Hippocampal formation (tissue), 2 donors: ENCODE results near the gene LRP2.
"Not testable (repeated sequence)": the region's sequence is repeated elsewhere in the genome, so short reads cannot be mapped to it uniquely, and the experiment has no call there.

Source experiments
- DNase-seq, 2 donors: peaks; one replicate each; lab custom pipeline; 2025; lab: John Stamatoyannopoulos, UW

LRP2 gene

DNA sequence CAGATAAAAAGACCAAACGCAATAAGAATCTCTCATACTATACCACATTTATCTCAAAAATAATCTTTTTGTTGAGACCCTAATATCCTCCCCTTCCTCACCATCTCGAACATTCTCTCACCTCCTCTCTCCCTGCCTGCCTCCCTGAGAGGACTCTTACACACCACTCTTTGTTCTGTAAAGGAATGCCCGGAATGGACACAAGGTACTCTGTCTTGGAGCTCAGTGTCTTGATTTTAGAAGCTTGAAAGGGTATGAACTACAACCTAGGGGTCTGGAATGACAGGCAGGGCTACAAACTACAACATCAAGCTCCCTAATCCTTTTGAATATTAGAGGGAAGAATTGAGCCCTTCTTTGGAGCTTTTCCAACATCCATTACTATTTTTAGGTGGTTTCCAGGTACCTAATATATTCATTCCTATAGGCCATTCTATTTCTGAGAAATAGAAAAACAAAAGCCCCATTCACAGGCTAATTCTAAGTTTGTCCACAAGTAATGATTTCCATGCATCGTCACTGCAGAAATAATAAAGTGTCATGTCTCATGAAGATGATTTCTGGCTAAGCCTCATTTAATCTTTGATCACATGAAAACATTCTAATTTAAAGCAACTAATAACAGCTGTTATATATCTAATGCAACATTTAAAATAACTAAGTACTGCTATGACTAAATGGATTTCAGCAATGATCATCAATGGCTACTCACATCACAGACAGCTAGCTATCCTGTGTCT is 60.6 kb downstream of the LRP2 start:
- no peak for DNase-seq

DNA sequence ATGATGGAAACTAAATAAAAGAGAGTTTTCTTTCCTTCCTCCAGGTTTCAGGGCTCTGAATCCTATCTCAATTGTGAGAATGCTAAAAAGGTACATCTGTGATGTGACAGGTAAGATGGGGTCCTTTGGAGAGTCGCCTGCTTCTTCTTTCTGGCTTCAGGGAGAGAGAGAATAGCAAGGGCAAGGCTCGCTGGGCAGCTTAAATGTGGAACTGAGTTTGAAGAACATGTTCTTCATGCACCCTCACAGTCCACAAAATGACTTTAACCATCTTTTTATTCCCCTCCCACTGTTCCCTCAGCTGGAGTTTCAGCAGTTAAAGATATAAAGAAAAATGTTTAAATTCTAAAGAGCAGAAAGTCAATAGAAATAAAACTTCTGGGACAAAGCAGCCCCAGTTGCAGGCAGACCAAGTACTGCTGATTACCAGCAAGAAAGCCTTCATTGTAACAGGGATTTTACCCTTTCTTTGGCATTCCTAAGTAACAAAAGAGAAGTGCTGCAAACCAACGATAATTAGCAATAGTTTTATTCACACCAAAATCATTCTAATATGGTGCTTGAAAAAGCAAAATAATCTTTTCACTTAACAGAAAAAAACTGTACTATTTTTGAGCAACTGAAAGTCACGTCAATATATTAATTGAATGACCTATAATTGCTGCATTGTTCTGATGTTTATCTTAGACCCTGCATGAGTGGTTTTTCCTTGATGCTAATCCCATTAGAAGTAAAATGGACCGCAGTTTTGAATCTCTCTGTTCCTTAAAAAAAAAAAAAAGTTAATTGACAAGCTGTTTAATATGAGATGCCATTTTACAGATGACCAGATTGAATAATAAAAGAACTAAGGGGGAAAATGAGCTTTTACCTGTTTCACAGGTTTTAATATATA is 61.5 kb downstream of the LRP2 start:
- peak in 1 of 2 donors; percentile 59 for DNase-seq

DNA sequence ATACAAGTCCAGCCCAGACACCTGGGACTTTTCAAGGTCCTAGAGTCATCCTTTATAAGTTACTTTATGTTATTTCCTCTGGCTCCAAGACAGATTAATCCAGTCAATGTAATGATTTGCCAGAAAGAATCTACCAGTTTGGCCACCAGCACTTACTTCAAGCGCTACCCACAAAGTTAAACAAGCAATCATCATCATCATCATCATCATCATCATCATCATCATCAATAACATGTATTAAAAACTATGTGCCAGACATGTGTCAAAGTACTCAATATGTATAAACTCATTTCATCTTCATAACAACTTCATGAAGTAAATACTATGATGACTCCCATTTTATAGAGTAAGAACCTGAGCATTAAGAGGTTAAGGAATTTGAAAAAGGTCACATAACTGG is 64.3 kb downstream of the LRP2 start:
- no peak for DNase-seq

DNA sequence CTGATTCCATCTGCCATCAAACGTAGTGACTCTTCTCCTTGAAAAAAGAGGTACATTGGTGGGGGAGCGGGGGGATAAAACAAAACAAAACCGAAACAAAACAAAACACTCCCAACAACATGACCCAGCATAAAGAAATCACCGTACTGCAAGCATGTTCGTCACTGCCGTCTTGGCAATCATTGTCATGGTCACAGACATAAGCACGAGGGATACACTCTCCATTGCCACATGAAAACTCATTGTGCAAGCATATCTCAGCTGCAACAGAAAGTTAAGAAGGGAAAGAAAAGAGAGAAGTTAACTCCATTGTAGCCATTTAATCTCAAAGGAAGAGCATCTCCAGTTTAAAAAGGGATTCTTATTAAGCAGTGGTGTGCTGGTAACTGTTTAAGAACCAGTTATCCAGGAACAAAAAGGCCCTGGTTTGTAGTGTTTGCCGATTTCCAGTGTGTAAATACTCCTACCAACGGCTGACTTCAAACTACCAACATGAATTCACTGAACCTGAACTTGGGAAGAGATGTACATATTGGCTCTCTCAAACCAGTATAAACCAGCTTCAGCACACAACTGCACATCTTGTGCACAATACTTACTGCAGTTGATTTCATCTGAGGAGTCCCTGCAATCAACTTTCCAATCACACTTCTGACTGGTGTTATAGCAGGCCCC is 68.2 kb downstream of the LRP2 start:
- no peak for DNase-seq

- no peak for DNase-seq
These were observed 70.8 kb downstream of the LRP2 start for GRCh38 chr2:169291517-169291916.

- no peak for DNase-seq
These were observed 71.9 kb downstream of the LRP2 start for GRCh38 chr2:169290433-169290832.

- DNase-seq: no peak
These were observed 74.7 kb downstream of the LRP2 start for GRCh38 chr2:169287666-169288065.

DNA sequence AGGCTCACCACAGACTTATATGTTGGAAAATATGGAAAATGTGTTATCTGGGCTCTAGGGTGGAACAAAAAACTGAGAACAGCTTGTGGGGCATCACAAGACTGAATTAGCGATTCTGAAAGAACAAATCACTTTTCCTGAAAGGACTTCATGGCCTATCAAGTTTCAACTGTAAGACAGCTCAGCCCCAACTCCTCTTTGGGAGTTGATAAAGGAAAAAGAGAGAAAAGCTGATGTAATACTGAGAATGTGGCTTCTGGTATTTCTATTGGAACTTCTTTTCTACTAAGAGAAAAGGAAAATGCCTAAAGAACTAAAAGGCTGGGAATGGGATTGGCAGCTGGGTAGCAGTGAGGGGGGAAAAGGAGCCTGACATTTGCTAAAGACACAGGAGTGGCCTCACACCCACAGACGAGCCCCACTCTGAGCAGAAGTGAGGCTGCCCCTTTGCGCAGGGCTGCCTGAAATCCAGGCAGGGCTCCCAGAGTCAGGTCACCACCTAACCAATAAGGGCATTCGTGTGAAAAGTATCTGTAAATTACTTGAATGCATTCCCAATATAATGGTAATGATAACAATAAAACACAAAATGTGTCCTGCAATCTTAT is 75.6 kb downstream of the LRP2 start:
- no peak for DNase-seq

DNA sequence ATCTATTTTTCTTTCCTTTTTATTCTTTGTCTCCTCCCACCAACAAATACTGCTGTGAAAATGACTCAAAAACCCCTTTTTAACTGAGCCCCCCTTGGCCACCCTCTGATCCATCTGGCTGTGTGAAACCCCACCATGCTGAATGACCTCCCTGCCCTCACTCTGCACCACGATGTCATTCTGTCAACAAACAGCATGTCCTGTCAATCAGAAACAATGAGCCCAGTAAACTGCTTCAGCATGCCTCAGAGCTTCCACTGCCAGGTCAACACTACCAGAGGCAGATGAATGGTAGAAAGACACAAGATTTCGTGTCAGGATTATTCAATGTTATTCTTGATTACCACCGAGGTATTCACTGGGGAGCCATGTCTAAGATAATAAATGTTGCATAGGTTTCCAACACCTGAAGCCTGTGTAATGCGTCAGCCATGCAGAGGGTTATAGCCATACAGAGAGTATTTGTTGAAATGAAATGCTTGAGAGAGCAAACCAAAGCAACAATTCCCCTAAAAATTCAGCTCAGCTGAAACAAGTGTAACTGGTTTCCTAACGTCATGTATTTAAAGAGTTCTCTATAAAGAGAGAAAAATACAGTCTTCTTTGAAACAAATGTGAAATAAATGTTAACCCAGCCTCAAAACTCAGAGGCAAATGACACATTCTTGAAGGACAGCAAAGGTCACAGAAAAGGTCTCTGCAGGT is 76.7 kb downstream of the LRP2 start:
- DNase-seq: peak in 1 of 2 donors; percentile 3

DNA sequence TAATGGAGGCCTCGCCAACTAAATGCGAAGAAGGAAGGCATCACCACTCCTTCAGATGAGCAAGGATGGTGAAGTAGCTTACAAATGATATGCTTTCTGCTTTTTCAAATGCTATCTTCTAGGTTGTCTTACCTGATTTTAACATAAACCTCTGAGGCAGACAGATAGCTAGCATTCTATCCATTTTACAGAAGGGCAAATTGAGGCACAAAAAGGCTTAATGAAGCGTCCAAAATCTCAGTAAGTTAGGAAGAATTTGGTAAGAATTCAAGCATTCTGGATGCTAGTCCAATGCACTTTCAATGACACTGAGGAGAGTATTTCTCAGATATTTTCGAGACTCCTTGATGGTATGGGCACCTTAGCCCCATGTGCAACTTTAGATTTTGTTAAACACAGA is 81.8 kb downstream of the LRP2 start:
- DNase-seq: no peak

- DNase-seq: peak in 1 of 2 donors; percentile 2
These were observed 86.5 kb downstream of the LRP2 start for GRCh38 chr2:169275696-169276444.

DNA sequence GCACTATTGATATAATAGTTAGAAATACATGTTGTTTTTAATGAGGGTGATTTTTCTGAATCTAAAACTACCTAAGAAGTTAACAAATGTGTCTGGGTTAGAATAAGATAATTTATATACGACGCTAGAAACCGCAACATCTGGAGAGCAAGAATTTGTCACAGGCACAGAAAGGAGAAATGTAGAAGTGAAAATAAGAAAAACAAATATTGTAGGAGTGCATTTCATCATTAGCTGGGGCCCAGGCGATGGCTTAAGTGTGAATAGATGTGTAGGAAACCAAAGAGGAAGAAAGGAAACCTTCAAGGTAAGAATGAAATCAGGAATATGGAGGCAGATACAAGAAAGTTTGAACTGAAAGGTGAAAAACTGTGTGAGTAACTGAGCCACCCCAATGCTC is 90.3 kb downstream of the LRP2 start:
- no peak for DNase-seq

DNA sequence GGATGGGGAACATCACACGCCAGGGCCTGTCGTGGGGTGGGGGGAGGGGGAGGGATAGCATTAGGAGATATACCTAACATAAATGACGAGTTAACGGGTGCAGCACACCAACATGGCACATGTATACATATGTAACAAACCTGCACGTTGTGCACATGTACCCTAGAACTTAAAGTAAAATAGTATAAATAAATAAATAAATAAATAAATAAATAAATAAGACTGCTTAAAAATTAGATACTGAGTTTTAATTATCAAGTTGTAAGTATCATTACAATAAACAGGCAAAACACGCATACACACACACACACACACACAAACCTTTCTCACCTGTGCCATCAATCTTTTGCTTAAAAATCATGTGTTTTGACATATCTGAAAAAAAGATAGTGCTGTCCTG is 91.8 kb downstream of the LRP2 start:
- not testable (repeated sequence) for DNase-seq

DNA sequence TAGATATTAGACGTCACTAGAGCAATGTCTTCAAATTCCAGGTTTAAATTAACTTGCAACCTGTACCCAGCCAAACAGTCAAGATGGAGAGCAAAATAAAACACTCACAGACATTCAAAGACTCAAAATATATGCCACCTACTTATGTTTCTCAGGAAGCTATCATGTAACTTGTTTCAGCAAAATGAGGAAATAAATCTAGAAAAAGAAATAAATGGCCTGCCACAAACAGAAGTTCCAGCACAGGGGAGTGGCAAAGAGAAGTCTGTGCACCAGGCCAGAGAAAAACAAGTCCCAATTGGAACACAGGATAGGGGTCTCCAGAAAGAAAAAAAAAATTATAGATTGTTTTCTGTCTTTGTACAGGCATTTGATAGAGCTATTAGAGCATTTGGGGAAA is 96.7 kb downstream of the LRP2 start:
- no peak for DNase-seq

DNA sequence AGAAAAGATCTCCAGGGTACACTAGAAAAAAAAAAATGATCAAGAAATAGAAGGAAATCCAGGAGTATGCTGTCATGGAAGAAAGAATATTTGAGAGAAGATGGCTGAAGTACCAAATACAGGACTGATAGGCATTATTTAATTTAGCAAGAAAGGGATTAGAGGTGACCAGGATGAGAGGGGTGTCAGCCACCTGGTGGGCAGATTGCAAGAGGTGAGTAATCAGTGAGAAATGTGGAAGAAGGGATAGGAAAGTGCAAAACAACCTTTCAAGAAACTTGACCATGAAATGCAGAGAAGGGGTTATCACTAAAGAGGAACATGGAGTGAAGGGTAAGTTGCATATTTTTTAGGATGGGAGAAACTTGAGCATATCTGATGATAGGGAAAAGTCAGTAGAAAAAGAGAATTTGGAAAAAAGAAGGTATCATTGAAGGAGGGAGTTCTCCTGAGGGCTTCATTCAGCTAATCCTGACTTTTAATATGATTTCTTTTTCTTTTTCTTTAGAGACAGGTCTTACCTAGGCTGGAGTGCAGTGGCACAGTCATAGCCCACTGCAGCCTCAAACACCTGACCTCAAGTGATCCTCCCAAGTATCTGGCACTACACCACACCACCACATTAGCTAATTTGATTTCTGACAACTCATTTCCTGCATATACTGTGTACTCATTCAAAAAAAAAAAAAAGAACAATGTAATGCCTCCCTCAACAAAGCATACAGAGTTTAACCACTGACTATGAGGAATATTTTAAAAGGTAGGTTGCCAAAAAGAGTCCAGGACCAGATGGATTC is 101.3 kb downstream of the LRP2 start:
- no peak for DNase-seq

DNA sequence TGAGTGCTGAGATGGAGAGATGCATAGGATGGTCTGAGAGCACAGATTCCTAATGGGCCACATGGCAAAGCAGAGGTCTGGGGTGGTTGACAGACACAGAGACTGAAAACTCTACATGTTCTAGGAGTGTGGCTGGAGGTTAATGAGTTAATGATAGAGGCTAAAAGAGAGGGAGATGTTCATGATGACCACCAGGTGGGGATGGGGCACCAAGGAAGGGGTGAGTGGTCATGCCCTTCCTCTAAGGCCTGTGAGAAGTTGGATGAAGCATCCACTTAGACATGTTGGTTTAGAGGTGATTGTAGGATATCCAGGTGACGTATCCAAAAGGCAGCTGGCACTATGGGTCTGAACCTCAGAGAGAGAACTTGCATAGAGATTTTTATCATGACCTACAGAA is 102.1 kb downstream of the LRP2 start:
- no peak for DNase-seq

DNA sequence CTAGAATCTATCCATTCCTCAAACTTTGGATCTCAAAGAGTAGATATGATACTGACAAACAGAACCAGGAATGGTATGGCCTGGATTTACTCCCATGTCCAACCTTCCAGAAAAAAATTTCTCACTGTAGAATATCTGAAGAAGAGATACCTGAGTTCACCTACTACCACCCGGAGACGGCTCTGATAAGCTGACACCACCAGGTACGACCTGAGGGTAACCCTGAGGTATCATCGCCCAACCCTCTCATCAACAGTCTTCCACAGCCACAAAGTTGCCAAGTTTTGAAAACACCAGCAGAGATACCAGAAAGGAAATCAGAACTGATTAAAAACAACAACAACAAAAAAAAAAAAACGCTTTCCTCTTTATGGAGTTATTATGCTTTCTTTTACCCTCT is 102.9 kb downstream of the LRP2 start:
- DNase-seq: no peak

DNA sequence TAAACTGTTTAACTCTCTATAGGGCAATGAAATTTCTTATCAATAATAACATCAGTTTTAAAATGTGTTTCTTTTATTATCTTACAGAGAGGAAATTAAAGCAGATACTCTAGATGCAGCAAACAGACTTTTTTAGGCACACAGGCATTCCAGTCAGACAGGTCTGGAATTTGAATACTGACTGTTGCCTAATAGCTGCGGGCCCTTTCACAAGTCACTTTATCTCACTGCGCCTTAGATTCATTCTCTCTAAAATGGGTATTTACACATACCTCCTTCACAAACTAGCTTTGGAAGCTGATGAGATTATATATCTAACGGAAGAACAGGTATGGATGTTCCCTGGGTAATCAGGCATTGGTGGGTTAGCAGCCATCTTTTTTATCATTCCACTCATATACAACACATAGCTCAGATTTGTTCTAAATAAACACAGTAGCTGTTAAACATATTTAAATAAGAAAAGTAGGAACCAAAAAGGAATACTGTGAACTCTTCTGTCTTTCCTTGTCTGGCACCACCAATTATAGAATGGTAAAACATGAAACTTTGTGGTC is 104.2 kb downstream of the LRP2 start:
- no peak for DNase-seq

DNA sequence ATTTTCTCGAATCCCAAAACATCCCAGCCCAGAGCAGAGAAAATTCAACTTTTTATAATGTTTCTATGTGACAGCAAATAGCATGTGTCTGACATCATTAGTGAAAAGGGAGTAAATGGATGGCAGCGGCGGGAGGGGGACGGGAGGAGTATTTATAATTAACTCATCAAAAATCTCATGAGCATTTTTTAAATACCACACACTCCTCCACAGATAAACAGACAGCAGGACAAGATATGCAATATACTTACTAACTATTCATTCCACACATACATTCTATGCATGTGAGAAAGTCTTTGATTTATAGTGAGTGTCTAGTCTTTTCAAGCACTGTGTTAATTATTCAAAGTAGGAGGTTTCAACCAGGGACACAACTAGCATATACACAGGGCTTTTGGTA is 107.6 kb downstream of the LRP2 start:
- DNase-seq: no peak

DNA sequence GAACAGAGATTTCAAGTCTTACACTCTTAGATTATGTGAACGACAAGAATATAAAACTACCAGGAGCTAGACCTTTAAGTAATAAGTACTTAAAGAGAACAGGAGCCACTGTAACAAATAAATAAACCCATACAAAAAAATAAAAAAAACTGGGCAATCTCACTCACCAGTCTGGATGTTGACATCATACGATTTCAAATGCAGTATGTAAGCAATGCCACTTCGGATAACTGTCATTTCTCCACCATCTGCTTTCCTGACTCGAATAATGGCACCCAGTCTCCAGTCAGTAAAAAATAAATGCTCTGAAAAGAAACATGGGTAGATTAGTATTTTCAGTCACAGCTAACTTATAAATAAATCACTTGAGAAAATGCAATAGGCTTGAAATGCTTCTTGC is 115.1 kb downstream of the LRP2 start:
- DNase-seq: no peak
